MM.1S (cell line): ENCODE measurements around the gene MAPKAP1.

ENCODE experiments used
- CTCF ChIP-seq: fragments of 300-600 bp; sonication (generic); IDR thresholded peaks from 2 replicates; pipeline ENCODE4 v1.5.1; 2016; ENCODE audit warnings: antibody characterized with exemption, low read length, mixed read lengths
- EZH2 ChIP-seq: fragments of 300-600 bp; sonication (generic); optimal IDR thresholded peaks from 2 replicates; pipeline ENCODE3; 2017; ENCODE audit warnings: low read depth, mild to moderate bottlenecking, antibody characterized with exemption, low read length, mixed read lengths
- EZH2phosphoT487 ChIP-seq: fragments of 300-600 bp; sonication (generic); IDR thresholded peaks from 2 replicates; pipeline ENCODE4 v1.6.1; 2018; ENCODE audit warnings: antibody characterized with exemption, low read length

- TF ChIP-seq CTCF (no peak), EZH2phosphoT487 (no peak), EZH2 (no peak)
Observed at GRCh38 chr9:125524583-125525355, 182.2 kb downstream of the MAPKAP1 start.
